ENCODE measurements around the gene PGF. TPM values are rescaled to one million over a fixed set of nuclear protein-coding genes. Genes with fewer than 3 reads are reported as not detected.

PGF gene
- total and polyA plus RNA-seq, 4 donors: 7.6 to 33.7 (median 22.7) TPM

DNA sequence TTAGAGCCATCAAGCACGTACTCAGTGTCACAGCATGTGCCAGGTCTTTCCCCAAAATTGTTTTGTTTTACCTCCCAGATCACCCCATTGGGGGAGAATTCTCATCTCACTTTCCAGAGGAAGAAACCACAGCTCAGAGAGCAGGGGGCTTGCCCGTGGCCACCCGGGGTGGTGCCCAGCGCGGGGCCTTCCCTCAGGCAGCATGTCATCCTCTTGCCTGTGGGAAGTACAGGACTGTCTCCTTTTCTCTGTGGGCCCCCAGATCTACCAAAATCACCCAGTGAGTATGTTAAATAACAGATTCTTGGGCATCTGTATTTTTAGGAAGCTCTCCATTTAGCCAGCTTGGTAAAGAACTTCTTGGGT is 38.2 kb downstream of the PGF start:
- 87 to 91% methylated on average over 5 of the region's 5 CpGs for WGBS, 2 donors
- no peaks in the 10 kb centered on the region for H3K36me3 ChIP-seq (ENCODE audit: control insufficient read depth in 1 of 2, insufficient read depth in 2 of 2, low read length in 1 of 2)
- H3K9me3 ChIP-seq (ENCODE audit: control insufficient read depth, low read length): no peaks in the 10 kb centered on the region
- H3K4me1 ChIP-seq (ENCODE audit: control insufficient read depth in 1 of 2, insufficient read depth in 2 of 2, low read length in 2 of 2): no peaks in the 10 kb centered on the region
- H3K27me3 ChIP-seq (ENCODE audit: control insufficient read depth in 1 of 2, insufficient read depth in 2 of 2, low read length in 1 of 2): no peaks in the 10 kb centered on the region
- intact Hi-C loops (cut with DNase I): loop anchor here in 1 of 2 donors (1.0 kb wide), 1 partner anchor 171 kb away; no protein-coding TSS in a partner anchor
- H3K27ac ChIP-seq (ENCODE audit: low read depth in 1 of 2, low read length in 2 of 2): no peak overlapping the region
- DNase-seq: peak in 1 of 2 donors; percentile 56
- H3K4me3 ChIP-seq (ENCODE audit: low read length in 2 of 2): no peak overlapping the region
- no peak for ATAC-seq (ENCODE audit: low FRiP score)

DNA sequence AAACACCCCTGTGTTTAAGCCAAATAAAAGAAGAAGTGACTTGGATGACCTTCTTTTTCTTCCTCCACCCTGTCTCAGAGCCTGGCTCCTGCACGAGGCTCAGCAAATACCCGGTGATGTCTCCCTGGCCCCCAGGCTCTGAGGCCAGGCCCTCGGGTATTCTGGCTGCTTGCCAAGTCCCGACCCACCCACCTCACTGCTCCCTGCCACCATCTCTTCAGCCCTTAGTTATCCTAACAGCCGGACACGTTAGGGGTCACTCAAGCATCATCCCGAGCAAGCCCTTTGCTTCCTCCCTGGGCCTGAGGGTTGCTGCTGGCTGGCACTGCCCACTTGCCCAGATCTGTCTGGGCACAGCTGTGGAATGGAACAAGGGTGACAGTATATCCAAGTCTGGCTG is 39.6 kb downstream of the PGF start:
- intact Hi-C loops (cut with DNase I): no loop called here
- 50 to 56% methylated on average over 7 of the region's 7 CpGs for WGBS, 2 donors
- no peak overlapping the region for H3K4me3 ChIP-seq (ENCODE audit: low read length in 2 of 2)
- no peaks in the 10 kb centered on the region for H3K4me1 ChIP-seq (ENCODE audit: control insufficient read depth in 1 of 2, insufficient read depth in 2 of 2, low read length in 2 of 2)
- no peaks in the 10 kb centered on the region for H3K27me3 ChIP-seq (ENCODE audit: control insufficient read depth in 1 of 2, insufficient read depth in 2 of 2, low read length in 1 of 2)
- ATAC-seq (ENCODE audit: low FRiP score) (no peak), DNase-seq (peak in 1 of 2 donors; percentile 71)
- H3K9me3 ChIP-seq (ENCODE audit: control insufficient read depth, low read length): no peaks in the 10 kb centered on the region
- no peak overlapping the region for H3K27ac ChIP-seq (ENCODE audit: low read depth in 1 of 2, low read length in 2 of 2)
- no peaks in the 10 kb centered on the region for H3K36me3 ChIP-seq (ENCODE audit: control insufficient read depth in 1 of 2, insufficient read depth in 2 of 2, low read length in 1 of 2)

DNA sequence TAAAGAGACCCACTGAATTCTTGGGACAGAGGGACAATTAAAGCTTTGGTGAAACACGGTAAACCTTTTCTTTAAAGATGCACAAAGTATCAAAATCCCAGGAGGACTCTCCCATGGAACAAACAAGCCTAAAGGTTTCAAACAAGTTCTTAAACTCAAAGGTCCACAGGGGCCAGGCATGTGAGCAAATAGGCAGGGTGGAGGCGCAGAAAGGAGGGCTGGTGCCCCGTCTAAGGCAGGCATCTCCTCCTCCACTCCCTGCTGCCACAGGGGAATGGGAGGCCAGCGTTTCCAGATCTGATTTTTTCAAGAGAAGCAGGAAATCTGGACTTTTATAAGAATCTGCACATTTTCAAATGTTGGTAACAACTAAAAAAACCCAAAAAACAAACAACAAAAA is 40.0 kb downstream of the PGF start:
- peak in 1 of 2 donors; percentile 37 for DNase-seq
- intact Hi-C loops (cut with DNase I): no loop called here
- Histone ChIP-seq H3K27me3 (ENCODE audit: control insufficient read depth in 1 of 2, insufficient read depth in 2 of 2, low read length in 1 of 2) (no peaks in the 10 kb centered on the region), H3K9me3 (ENCODE audit: control insufficient read depth, low read length) (no peaks in the 10 kb centered on the region), H3K36me3 (ENCODE audit: control insufficient read depth in 1 of 2, insufficient read depth in 2 of 2, low read length in 1 of 2) (no peaks in the 10 kb centered on the region), H3K27ac (ENCODE audit: low read depth in 1 of 2, low read length in 2 of 2) (no peak overlapping the region), H3K4me1 (ENCODE audit: control insufficient read depth in 1 of 2, insufficient read depth in 2 of 2, low read length in 2 of 2) (no peaks in the 10 kb centered on the region), H3K4me3 (ENCODE audit: low read length in 2 of 2) (no peak overlapping the region)
- WGBS, 2 donors: 88 to 89% methylated on average over 4 of the region's 4 CpGs
- no peak for ATAC-seq (ENCODE audit: low FRiP score)

GRCh38 chr14:74913986-74914573 is 41.3 kb downstream of the PGF start:
- 31 to 32% methylated on average over 6 of the region's 6 CpGs for WGBS, 2 donors
- no peak overlapping the region for H3K27ac ChIP-seq (ENCODE audit: low read depth in 1 of 2, low read length in 2 of 2)
- no peak overlapping the region for H3K4me3 ChIP-seq (ENCODE audit: low read length in 2 of 2)
- no peaks in the 10 kb centered on the region for H3K27me3 ChIP-seq (ENCODE audit: control insufficient read depth in 1 of 2, insufficient read depth in 2 of 2, low read length in 1 of 2)
- H3K4me1 ChIP-seq (ENCODE audit: control insufficient read depth in 1 of 2, insufficient read depth in 2 of 2, low read length in 2 of 2): no peaks in the 10 kb centered on the region
- ATAC-seq (ENCODE audit: low FRiP score) (peak; percentile 78), DNase-seq (peak; percentile 30 to 86)
- no peaks in the 10 kb centered on the region for H3K36me3 ChIP-seq (ENCODE audit: control insufficient read depth in 1 of 2, insufficient read depth in 2 of 2, low read length in 1 of 2)
- H3K9me3 ChIP-seq (ENCODE audit: control insufficient read depth, low read length): no peaks in the 10 kb centered on the region
- intact Hi-C loops (cut with DNase I): loop anchor here (5.0 kb wide), 2 partner anchors 33 to 173 kb away; no protein-coding TSS in a partner anchor

GRCh38 chr14:74913393-74913910 is 41.9 kb downstream of the PGF start:
- intact Hi-C loops (cut with DNase I): loop anchor here (5.0 kb wide), 2 partner anchors 34 to 174 kb away; no protein-coding TSS in a partner anchor

DNA sequence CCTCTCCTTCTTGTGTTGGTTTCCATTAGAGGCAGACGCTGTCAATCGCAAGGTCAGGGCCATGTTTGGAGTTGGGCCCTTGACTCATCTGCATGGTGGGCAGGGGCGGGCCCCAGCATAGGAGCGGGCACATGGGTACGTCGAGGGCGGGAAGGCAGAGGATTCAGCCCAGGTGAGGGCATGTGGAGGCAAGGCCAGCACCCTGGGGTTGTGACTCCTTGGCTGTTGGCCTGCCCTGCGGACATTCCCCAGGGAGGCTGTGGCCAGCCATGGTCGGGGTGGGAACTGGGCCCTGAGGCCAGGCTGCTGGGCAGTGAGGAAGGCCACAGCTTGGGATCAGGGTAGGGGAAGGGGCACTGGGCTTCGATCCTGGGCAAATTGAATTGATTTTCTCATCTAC is 42.6 kb downstream of the PGF start:
- Histone ChIP-seq H3K4me3 (ENCODE audit: low read length in 2 of 2) (no peak overlapping the region), H3K27ac (ENCODE audit: low read depth in 1 of 2, low read length in 2 of 2) (no peak overlapping the region), H3K9me3 (ENCODE audit: control insufficient read depth, low read length) (no peaks in the 10 kb centered on the region), H3K36me3 (ENCODE audit: control insufficient read depth in 1 of 2, insufficient read depth in 2 of 2, low read length in 1 of 2) (no peaks in the 10 kb centered on the region), H3K4me1 (ENCODE audit: control insufficient read depth in 1 of 2, insufficient read depth in 2 of 2, low read length in 2 of 2) (no peaks in the 10 kb centered on the region), H3K27me3 (ENCODE audit: control insufficient read depth in 1 of 2, insufficient read depth in 2 of 2, low read length in 1 of 2) (no peaks in the 10 kb centered on the region)
- intact Hi-C loops (cut with DNase I): loop anchor here (5.0 kb wide), 2 partner anchors 34 to 174 kb away; no protein-coding TSS in a partner anchor
- 88 to 93% methylated on average over 10 of the region's 10 CpGs for WGBS, 2 donors
- no peak for ATAC-seq (ENCODE audit: low FRiP score)
- no peak for DNase-seq

More at GRCh38 chr14:74913393-74913910, 41.9 kb downstream of the PGF start:
- 77 to 79% methylated on average over 5 of the region's 5 CpGs for WGBS, 2 donors
- Histone ChIP-seq H3K4me1 (ENCODE audit: control insufficient read depth in 1 of 2, insufficient read depth in 2 of 2, low read length in 2 of 2) (no peaks in the 10 kb centered on the region), H3K27me3 (ENCODE audit: control insufficient read depth in 1 of 2, insufficient read depth in 2 of 2, low read length in 1 of 2) (no peaks in the 10 kb centered on the region), H3K27ac (ENCODE audit: low read depth in 1 of 2, low read length in 2 of 2) (no peak overlapping the region), H3K36me3 (ENCODE audit: control insufficient read depth in 1 of 2, insufficient read depth in 2 of 2, low read length in 1 of 2) (no peaks in the 10 kb centered on the region), H3K9me3 (ENCODE audit: control insufficient read depth, low read length) (no peaks in the 10 kb centered on the region), H3K4me3 (ENCODE audit: low read length in 2 of 2) (no peak overlapping the region)
- no peak for ATAC-seq (ENCODE audit: low FRiP score)
- DNase-seq: no peak

GRCh38 chr14:74912111-74912510 is 43.3 kb downstream of the PGF start:
- no peak overlapping the region for H3K4me3 ChIP-seq (ENCODE audit: low read length in 2 of 2)
- no peaks in the 10 kb centered on the region for H3K9me3 ChIP-seq (ENCODE audit: control insufficient read depth, low read length)
- no peaks in the 10 kb centered on the region for H3K36me3 ChIP-seq (ENCODE audit: control insufficient read depth in 1 of 2, insufficient read depth in 2 of 2, low read length in 1 of 2)
- H3K27me3 ChIP-seq (ENCODE audit: control insufficient read depth in 1 of 2, insufficient read depth in 2 of 2, low read length in 1 of 2): no peaks in the 10 kb centered on the region
- intact Hi-C loops (cut with DNase I): loop anchor here (5.0 kb wide), 2 partner anchors 35 to 175 kb away; no protein-coding TSS in a partner anchor
- no peak overlapping the region for H3K27ac ChIP-seq (ENCODE audit: low read depth in 1 of 2, low read length in 2 of 2)
- no peak for DNase-seq
- WGBS, 2 donors: 88 to 90% methylated on average over 6 of the region's 6 CpGs
- no peaks in the 10 kb centered on the region for H3K4me1 ChIP-seq (ENCODE audit: control insufficient read depth in 1 of 2, insufficient read depth in 2 of 2, low read length in 2 of 2)
- ATAC-seq (ENCODE audit: low FRiP score): no peak

- Histone ChIP-seq H3K4me3 (ENCODE audit: low read length in 2 of 2) (no peak overlapping the region), H3K27me3 (ENCODE audit: control insufficient read depth in 1 of 2, insufficient read depth in 2 of 2, low read length in 1 of 2) (no peaks in the 10 kb centered on the region), H3K27ac (ENCODE audit: low read depth in 1 of 2, low read length in 2 of 2) (no peak overlapping the region), H3K36me3 (ENCODE audit: control insufficient read depth in 1 of 2, insufficient read depth in 2 of 2, low read length in 1 of 2) (no peaks in the 10 kb centered on the region), H3K9me3 (ENCODE audit: control insufficient read depth, low read length) (no peaks in the 10 kb centered on the region), H3K4me1 (ENCODE audit: control insufficient read depth in 1 of 2, insufficient read depth in 2 of 2, low read length in 2 of 2) (no peaks in the 10 kb centered on the region)
- DNase-seq: no peak
- WGBS, 2 donors: 88 to 89% methylated on average over 5 of the region's 5 CpGs
- ATAC-seq (ENCODE audit: low FRiP score): no peak
- intact Hi-C loops (cut with DNase I): loop anchor here (5.0 kb wide), 2 partner anchors 36 to 176 kb away; no protein-coding TSS in a partner anchor
Measured at GRCh38 chr14:74911704-74912103, 43.7 kb downstream of the PGF start.

GRCh38 chr14:74911221-74911620 is 44.2 kb downstream of the PGF start:
- Histone ChIP-seq H3K9me3 (ENCODE audit: control insufficient read depth, low read length) (no peaks in the 10 kb centered on the region), H3K27me3 (ENCODE audit: control insufficient read depth in 1 of 2, insufficient read depth in 2 of 2, low read length in 1 of 2) (no peaks in the 10 kb centered on the region), H3K4me1 (ENCODE audit: control insufficient read depth in 1 of 2, insufficient read depth in 2 of 2, low read length in 2 of 2) (no peaks in the 10 kb centered on the region), H3K4me3 (ENCODE audit: low read length in 2 of 2) (no peak overlapping the region), H3K36me3 (ENCODE audit: control insufficient read depth in 1 of 2, insufficient read depth in 2 of 2, low read length in 1 of 2) (no peaks in the 10 kb centered on the region), H3K27ac (ENCODE audit: low read depth in 1 of 2, low read length in 2 of 2) (no peak overlapping the region)
- WGBS, 2 donors: 95 to 97% methylated on average over 6 of the region's 6 CpGs
- ATAC-seq (ENCODE audit: low FRiP score) (no peak), DNase-seq (no peak)
- intact Hi-C loops (cut with DNase I): loop anchor here (5.0 kb wide), 2 partner anchors 36 to 176 kb away; no protein-coding TSS in a partner anchor

All from aorta (tissue), 5 donors.